ENCODE measurements around the gene LFNG. TPM values are rescaled to one million over a fixed set of nuclear protein-coding genes. Genes with fewer than 3 reads are reported as not detected.

The LFNG gene
- polyA plus RNA-seq, 2 of the 4 experiments (the other 2 are of a cell fraction): 2.3 to 7.3 TPM

DNA sequence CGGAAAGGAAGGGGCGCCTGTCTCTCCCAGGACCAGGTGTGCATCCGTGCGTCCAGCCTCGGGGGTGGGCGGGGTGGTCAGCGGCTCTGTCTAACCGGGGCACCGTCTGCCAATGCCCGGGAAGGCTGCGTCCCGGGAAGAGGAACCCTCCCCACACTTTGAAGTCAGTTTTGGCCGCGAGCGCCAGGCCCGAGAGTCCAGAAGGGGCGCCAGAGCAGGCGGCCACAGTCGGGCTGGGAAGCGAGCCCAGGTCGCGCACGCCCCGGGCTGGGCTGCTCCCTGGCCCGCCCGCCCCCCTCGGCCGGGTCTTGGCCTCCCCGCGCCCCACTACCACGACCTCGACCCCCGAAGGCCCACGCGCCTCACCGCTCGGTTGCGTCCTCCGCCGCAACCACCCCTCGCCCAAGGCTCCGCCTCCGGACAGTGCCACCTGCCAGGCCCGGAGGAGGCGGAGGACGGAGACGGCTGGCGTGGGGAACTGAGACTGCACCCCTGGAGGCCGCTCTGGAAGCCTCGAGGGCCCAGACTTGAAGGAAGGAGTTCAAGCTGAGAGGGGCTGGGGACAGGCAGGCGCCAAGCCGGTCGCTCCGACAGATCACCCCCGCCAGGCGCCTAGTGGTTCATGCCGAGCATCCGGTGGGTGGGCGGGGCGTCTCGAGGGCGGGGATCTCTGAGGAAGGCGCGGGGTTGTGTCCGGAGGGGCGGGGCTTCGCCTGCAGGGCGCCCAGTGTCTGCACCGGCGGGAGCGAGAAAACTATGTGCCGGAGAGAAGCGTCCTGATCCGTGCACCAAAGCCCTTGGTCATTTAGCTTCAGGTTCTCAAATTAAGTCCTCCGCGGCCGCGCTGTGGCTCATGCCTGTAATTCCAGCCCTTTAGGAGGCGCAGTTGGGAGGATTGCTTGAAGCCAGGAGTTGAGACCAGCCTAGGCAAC lies 35.8 kb downstream of the LFNG start, which contains the start of gene BRAT1:
TSS of gene BRAT1 (minus strand) at position 404 of the 932 bp plus-strand sequence. CDS start 1,093 bp downstream, outside the sequence.
- FAIRE-seq (no peak), ATAC-seq (peak; percentile 80 to 91), DNase-seq (ENCODE audit: low read depth in 1 of 2, low spot score in 1 of 2) (peak; percentile 94 to 96)
- 3% methylated on average over 20 of the region's 79 CpGs for WGBS (ENCODE audit: missing lambda C conversion rate)
- Histone ChIP-seq H3K4me1 (peaks cover 30% of the 10 kb centered on the region), H3K9me3 (no peaks in the 10 kb centered on the region), H3K4me2 (peak within 1 kb of the TSS; percentile 100), H3K4me3 (peak within 1 kb of the TSS; percentile 64), H3K27ac (peak within 1 kb of the TSS; percentile 97 to 100)
- POLR2A ChIA-PET: no interaction called here
- CTCF ChIA-PET: interaction anchor here (1.3 kb wide), 1 partner anchor 16 kb away, joined by 4 read pairs; no protein-coding TSS in a partner anchor
- TF ChIP-seq PHF8 (IDR thresholded peaks at IDR 0.05; ENCODE audit: borderline replicate concordance, low read depth) (peak; percentile 79; the same call in 1 of the 2 replicates), EP300 (IDR thresholded peaks at IDR 0.05) (no peak), ELK1 (IDR thresholded peaks at IDR 0.05; ENCODE audit: low read depth, low read length) (no peak), GATA3 (IDR thresholded peaks at IDR 0.05; ENCODE audit: borderline replicate concordance) (peak; percentile 64), USF2 (IDR thresholded peaks at IDR 0.05) (no peak), FOSB (CRISPR knock-in tag; IDR thresholded peaks at IDR 0.05) (no peak), KDM1A (IDR thresholded peaks at IDR 0.05; ENCODE audit: low read depth) (no peak), RARB (CRISPR knock-in tag; IDR thresholded peaks at IDR 0.05) (no peak), CTCF (IDR thresholded peaks at IDR 0.05) (peak; percentile 37), RCOR1 (IDR thresholded peaks at IDR 0.05; ENCODE audit: low read depth, low read length) (no peak), EHMT2 (IDR thresholded peaks at IDR 0.05; ENCODE audit: low read depth) (no peak), CBX8 (IDR thresholded peaks at IDR 0.05) (no peak), CHD4 (IDR thresholded peaks at IDR 0.05; ENCODE audit: borderline replicate concordance) (no peak), POLR2A (IDR thresholded peaks at IDR 0.05; ENCODE audit: low read length) (peak; percentile 90), SREBF2 (IDR thresholded peaks at IDR 0.05) (no peak), BHLHE40 (IDR thresholded peaks at IDR 0.05; ENCODE audit: low read depth, low read length) (peak; percentile 58), CHD2 (IDR thresholded peaks at IDR 0.05; ENCODE audit: low read length, partially characterized antibody) (no peak), MYC (IDR thresholded peaks at IDR 0.05; ENCODE audit: borderline replicate concordance, low read length) (no peak), JUNB (IDR thresholded peaks at IDR 0.05) (no peak), HES2 (IDR thresholded peaks at IDR 0.05) (no peak), JUN (IDR thresholded peaks at IDR 0.05) (peak; percentile 29 to 87; a peak in 3 of 5 replicates), ESRRA (IDR thresholded peaks at IDR 0.05; ENCODE audit: borderline replicate concordance, low read length) (no peak), EHF (CRISPR knock-in tag; IDR thresholded peaks at IDR 0.05) (no peak), ZC3H11A (IDR thresholded peaks at IDR 0.05) (no peak), HDAC2 (IDR thresholded peaks at IDR 0.05) (no peak), ZFP36 (IDR thresholded peaks at IDR 0.05; ENCODE audit: borderline replicate concordance, partially characterized antibody) (no peak), ATOH8 (CRISPR knock-in tag; IDR thresholded peaks at IDR 0.05; ENCODE audit: low read depth) (no peak), FOXS1 (CRISPR knock-in tag; IDR thresholded peaks at IDR 0.05) (no peak), CBX2 (IDR thresholded peaks at IDR 0.05; ENCODE audit: borderline replicate concordance, low read depth) (no peak), POLR2AphosphoS2 (conservative IDR thresholded peaks at IDR 0.05; ENCODE audit: low read length) (no peak), HOXA7 (CRISPR knock-in tag; IDR thresholded peaks at IDR 0.05) (no peak), NR3C1 (IDR thresholded peaks at IDR 0.05) (no peak), NFE2L2 (conservative IDR thresholded peaks at IDR 0.05; ENCODE audit: low read length) (no peak), HEYL (CRISPR knock-in tag; IDR thresholded peaks at IDR 0.05) (no peak)
- TF ChIP-seq, protein P1, sequence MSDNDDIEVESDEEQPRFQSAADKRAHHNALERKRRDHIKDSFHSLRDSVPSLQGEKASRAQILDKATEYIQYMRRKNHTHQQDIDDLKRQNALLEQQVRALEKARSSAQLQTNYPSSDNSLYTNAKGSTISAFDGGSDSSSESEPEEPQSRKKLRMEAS (IDR thresholded peaks at IDR 0.05): peak; percentile 70; the same call in 1 of the 2 replicates
- TF ChIP-seq, protein P2, sequence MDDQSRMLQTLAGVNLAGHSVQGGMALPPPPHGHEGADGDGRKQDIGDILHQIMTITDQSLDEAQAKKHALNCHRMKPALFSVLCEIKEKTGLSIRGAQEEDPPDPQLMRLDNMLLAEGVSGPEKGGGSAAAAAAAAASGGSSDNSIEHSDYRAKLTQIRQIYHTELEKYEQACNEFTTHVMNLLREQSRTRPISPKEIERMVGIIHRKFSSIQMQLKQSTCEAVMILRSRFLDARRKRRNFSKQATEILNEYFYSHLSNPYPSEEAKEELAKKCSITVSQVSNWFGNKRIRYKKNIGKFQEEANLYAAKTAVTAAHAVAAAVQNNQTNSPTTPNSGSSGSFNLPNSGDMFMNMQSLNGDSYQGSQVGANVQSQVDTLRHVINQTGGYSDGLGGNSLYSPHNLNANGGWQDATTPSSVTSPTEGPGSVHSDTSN (IDR thresholded peaks at IDR 0.05): no peak
